ENCODE results near the gene NAV2. TPM values are rescaled to one million over a fixed set of nuclear protein-coding genes. Genes with fewer than 3 reads are reported as not detected.

Gene NAV2
- total and polyA plus RNA-seq, 2 donors from 2014 or later: 5.9 to 37.7 TPM

DNA sequence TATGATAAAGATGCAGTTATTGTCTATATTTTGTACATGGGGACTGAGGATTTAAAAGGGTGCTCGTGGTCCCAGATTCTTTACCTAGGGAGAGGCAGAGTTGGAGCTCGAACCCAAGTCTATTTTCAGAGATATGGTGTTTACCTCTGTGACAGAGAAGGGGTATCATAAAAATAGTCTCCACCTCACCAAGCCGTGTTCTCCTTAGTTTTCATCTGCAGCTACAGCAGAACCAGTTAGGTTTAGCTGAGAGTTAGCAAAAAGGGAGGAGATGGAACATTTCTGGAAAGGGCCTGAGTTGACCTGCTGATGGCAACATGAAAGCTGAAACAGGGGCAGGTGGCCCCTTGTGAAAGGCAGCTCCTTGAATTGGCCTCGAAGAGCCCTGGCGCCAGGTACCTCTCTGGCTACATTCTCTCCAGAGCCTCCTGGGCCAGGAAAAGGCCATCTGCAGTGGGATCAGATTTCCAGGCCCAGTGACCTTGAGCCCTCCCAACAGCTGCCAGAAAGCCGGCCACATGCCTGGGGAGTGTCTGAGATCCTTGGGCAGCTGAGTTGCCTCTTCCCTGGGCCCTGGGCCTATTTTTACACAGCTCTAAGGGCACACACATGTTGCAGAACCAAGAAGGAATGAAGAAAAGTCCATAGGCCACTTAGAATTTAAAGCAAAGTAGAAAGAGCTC lies 136.6 kb downstream of the NAV2 start:
- no peak overlapping the region for H3K27ac ChIP-seq (ENCODE audit: low read depth in 2 of 2, low read length in 2 of 2)
- DNase-seq: peak in 3 of 5 donors; percentile 17 to 40 (median 34)
- H3K9ac ChIP-seq (ENCODE audit: low read length in 3 of 3): no peak overlapping the region
- H3K27me3 ChIP-seq (ENCODE audit: control insufficient read depth, insufficient read depth, low read length): no peaks in the 10 kb centered on the region
- TF ChIP-seq, protein P1, sequence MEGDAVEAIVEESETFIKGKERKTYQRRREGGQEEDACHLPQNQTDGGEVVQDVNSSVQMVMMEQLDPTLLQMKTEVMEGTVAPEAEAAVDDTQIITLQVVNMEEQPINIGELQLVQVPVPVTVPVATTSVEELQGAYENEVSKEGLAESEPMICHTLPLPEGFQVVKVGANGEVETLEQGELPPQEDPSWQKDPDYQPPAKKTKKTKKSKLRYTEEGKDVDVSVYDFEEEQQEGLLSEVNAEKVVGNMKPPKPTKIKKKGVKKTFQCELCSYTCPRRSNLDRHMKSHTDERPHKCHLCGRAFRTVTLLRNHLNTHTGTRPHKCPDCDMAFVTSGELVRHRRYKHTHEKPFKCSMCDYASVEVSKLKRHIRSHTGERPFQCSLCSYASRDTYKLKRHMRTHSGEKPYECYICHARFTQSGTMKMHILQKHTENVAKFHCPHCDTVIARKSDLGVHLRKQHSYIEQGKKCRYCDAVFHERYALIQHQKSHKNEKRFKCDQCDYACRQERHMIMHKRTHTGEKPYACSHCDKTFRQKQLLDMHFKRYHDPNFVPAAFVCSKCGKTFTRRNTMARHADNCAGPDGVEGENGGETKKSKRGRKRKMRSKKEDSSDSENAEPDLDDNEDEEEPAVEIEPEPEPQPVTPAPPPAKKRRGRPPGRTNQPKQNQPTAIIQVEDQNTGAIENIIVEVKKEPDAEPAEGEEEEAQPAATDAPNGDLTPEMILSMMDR (IDR thresholded peaks at IDR 0.05; ENCODE audit: borderline replicate concordance, extremely low read depth, insufficient read depth): no peak
- no peak overlapping the region for H3K4me3 ChIP-seq (ENCODE audit: low read length in 3 of 3)
- no peaks in the 10 kb centered on the region for H3K36me3 ChIP-seq (ENCODE audit: control insufficient read depth in 2 of 3, insufficient read depth in 3 of 3, low read length in 3 of 3)
- no peaks in the 10 kb centered on the region for H3K9me3 ChIP-seq (ENCODE audit: control insufficient read depth in 2 of 3, insufficient read depth in 1 of 3, low read length in 3 of 3)
- intact Hi-C loops (cut with DNase I): no loop called here
- no peaks in the 10 kb centered on the region for H3K4me1 ChIP-seq (ENCODE audit: control insufficient read depth in 2 of 3, insufficient read depth in 2 of 3, low read depth in 1 of 3, low read length in 3 of 3)
- FAIRE-seq: no peak

DNA sequence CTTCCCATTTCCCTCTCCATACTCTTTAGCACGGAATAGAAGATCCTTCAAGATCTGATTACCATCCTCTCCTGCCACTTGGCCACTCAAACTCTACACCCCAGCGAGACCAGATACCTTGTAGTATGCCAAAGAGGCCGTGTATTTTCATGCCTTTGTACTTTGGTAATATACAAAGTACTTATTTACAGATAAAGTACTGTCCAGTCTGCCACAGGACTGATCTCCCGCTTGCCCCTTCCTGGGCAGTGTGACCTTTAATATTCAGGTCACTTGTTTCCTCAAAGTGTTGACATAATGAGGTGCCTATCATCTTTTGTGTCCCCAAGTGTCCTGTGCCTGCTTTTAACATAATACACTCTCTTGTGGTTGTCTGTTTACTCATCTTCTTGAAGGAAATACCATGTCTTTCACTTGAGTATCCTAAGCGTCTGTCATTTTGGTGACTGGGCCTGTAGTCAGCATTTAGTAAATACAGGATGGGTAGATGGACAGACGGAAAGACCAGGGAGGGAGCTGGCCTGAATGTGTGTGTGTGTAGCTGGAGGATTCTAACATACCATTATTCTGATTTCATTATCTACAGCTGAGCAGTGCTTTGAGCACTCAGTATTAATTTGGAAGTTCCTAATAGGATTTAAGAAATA lies 137.4 kb downstream of the NAV2 start:
- Histone ChIP-seq H3K9ac (ENCODE audit: low read length in 3 of 3) (no peak overlapping the region), H3K27me3 (ENCODE audit: control insufficient read depth, insufficient read depth, low read length) (no peaks in the 10 kb centered on the region), H3K9me3 (ENCODE audit: control insufficient read depth in 2 of 3, insufficient read depth in 1 of 3, low read length in 3 of 3) (no peaks in the 10 kb centered on the region), H3K27ac (ENCODE audit: low read depth in 2 of 2, low read length in 2 of 2) (no peak overlapping the region), H3K4me3 (ENCODE audit: low read length in 3 of 3) (no peak overlapping the region), H3K36me3 (ENCODE audit: control insufficient read depth in 2 of 3, insufficient read depth in 3 of 3, low read length in 3 of 3) (no peaks in the 10 kb centered on the region), H3K4me1 (ENCODE audit: control insufficient read depth in 2 of 3, insufficient read depth in 2 of 3, low read depth in 1 of 3, low read length in 3 of 3) (no peaks in the 10 kb centered on the region)
- TF ChIP-seq, protein P1 (IDR thresholded peaks at IDR 0.05; ENCODE audit: borderline replicate concordance, extremely low read depth, insufficient read depth): no peak
- intact Hi-C loops (cut with DNase I): no loop called here
- no peak for DNase-seq
- FAIRE-seq: no peak

DNA sequence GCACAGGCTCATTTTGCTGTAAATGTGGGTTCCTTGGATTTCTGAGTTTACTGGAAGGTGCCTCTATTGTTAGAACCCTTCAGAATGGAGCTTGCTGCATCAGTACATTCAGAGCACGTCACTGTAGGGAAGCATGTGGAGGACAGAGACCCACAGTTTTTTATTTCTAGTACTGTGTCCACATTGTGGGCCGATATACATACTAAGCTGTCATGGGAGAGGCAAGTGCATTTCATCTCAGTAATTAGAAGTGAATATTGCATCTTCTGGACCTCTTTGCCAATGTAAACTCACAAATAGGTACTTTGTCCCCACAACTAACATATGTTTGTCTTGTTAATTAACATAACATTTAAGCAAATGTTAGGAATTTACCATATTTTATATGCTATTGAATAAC lies 139.7 kb downstream of the NAV2 start:
- no peaks in the 10 kb centered on the region for H3K4me1 ChIP-seq (ENCODE audit: control insufficient read depth in 2 of 3, insufficient read depth in 2 of 3, low read depth in 1 of 3, low read length in 3 of 3)
- TF ChIP-seq, protein P1 (IDR thresholded peaks at IDR 0.05; ENCODE audit: borderline replicate concordance, extremely low read depth, insufficient read depth): no peak
- no peak for DNase-seq
- FAIRE-seq: no peak
- intact Hi-C loops (cut with DNase I): no loop called here
- no peak overlapping the region for H3K27ac ChIP-seq (ENCODE audit: low read depth in 2 of 2, low read length in 2 of 2)
- H3K9me3 ChIP-seq (ENCODE audit: control insufficient read depth in 2 of 3, insufficient read depth in 1 of 3, low read length in 3 of 3): no peaks in the 10 kb centered on the region
- H3K9ac ChIP-seq (ENCODE audit: low read length in 3 of 3): no peak overlapping the region
- H3K27me3 ChIP-seq (ENCODE audit: control insufficient read depth, insufficient read depth, low read length): no peaks in the 10 kb centered on the region
- H3K36me3 ChIP-seq (ENCODE audit: control insufficient read depth in 2 of 3, insufficient read depth in 3 of 3, low read length in 3 of 3): no peaks in the 10 kb centered on the region
- H3K4me3 ChIP-seq (ENCODE audit: low read length in 3 of 3): no peak overlapping the region

Data from kidney (tissue), 14 donors.